ELR (cell line): Measurements from ENCODE around the gene RAB11FIP3.
"Not testable (repeated sequence)": the region's sequence is repeated elsewhere in the genome, so short reads cannot be mapped to it uniquely, and the experiment has no call there.

Experiments
- DNase-seq: peaks from one replicate; pipeline ENCODE4 v3.0.0-alpha.2; 2015; ENCODE audit warnings: low read depth

RAB11FIP3 gene

GRCh38 chr16:391885-392335 lies 33.5 kb upstream of the RAB11FIP3 start:
- DNase-seq = peak; percentile 94

GRCh38 chr16:392450-393030 lies 32.9 kb upstream of the RAB11FIP3 start:
- DNase-seq = no peak

- no peak for DNase-seq
Measured at GRCh38 chr16:396199-396598, 29.2 kb upstream of the RAB11FIP3 start.

GRCh38 chr16:396605-397004 lies 28.8 kb upstream of the RAB11FIP3 start:
- peak; percentile 72 for DNase-seq

GRCh38 chr16:397135-397661 lies 28.3 kb upstream of the RAB11FIP3 start, which contains the start of gene NME4:
NME4 (plus strand) TSS chr16:397199; CDS start chr16:397223, 24 bp downstream.
- peak; percentile 54 for DNase-seq

- DNase-seq = peak; percentile 78
Measured at GRCh38 chr16:397736-398332, 27.6 kb upstream of the RAB11FIP3 start.

- DNase-seq = no peak
Measured at GRCh38 chr16:398561-399339, 26.7 kb upstream of the RAB11FIP3 start.

GRCh38 chr16:399340-400019 lies 26.0 kb upstream of the RAB11FIP3 start:
- no peak for DNase-seq

GRCh38 chr16:400061-400591 lies 25.3 kb upstream of the RAB11FIP3 start:
- DNase-seq = no peak

- DNase-seq = peak; percentile 86
Measured at GRCh38 chr16:401468-402348, 23.7 kb upstream of the RAB11FIP3 start, which contains the start of gene DECR2. DECR2 (plus strand) TSS chr16:401885; CDS start chr16:401964, 79 bp downstream.

GRCh38 chr16:404971-405486 lies 20.4 kb upstream of the RAB11FIP3 start:
- no peak for DNase-seq

- DNase-seq = no peak
Measured at GRCh38 chr16:405548-406506, 19.6 kb upstream of the RAB11FIP3 start.

- DNase-seq = no peak
Measured at GRCh38 chr16:407253-407652, 18.2 kb upstream of the RAB11FIP3 start.

GRCh38 chr16:410516-411178 lies 14.8 kb upstream of the RAB11FIP3 start:
- no peak for DNase-seq

- no peak for DNase-seq
Measured at GRCh38 chr16:411576-412265, 13.7 kb upstream of the RAB11FIP3 start.

- no peak for DNase-seq
Measured at GRCh38 chr16:414395-415169, 10.9 kb upstream of the RAB11FIP3 start.

GRCh38 chr16:415170-415498 lies 10.3 kb upstream of the RAB11FIP3 start:
- not testable (repeated sequence) for DNase-seq

GRCh38 chr16:422179-422578 lies 3.3 kb upstream of the RAB11FIP3 start:
- DNase-seq = not testable (repeated sequence)
